Transverse colon (tissue), 4 donors: ENCODE measurements around the gene COPZ1. TPM values are rescaled to one million over a fixed set of nuclear protein-coding genes. Genes with fewer than 3 reads are reported as not detected.
"Not testable (repeated sequence)": the region's sequence is repeated elsewhere in the genome, so short reads cannot be mapped to it uniquely, and the experiment has no call there.

Experiments
- DNase-seq: peaks from one replicate; pipeline ENCODE4 v3.0.0-alpha.2; 2019
- H3K27ac ChIP-seq, 4 donors: fragments of 200-600 bp; sonication (generic); 2 replicates each; pipeline ENCODE4 v1.5.1; 2016 to 2018; ENCODE audit warnings: inconsistent platforms in 4 of 4
- H3K27me3 ChIP-seq: fragments of 200-600 bp; sonication (generic); 2 replicates; pipeline ENCODE4 v1.5.1; 2017; ENCODE audit warnings: inconsistent platforms
- H3K36me3 ChIP-seq, 4 donors: fragments of 200-600 bp; sonication (generic); 2 replicates each; pipeline ENCODE4 v1.5.1; 2017 to 2019; ENCODE audit warnings: inconsistent platforms in 4 of 4
- H3K4me1 ChIP-seq, 4 donors: fragments of 200-600 bp; sonication (generic); 2 replicates each; pipeline ENCODE4 v1.5.1; 2017 to 2020; ENCODE audit warnings: inconsistent platforms in 4 of 4
- H3K4me3 ChIP-seq, 4 donors: fragments of 200-600 bp; sonication (generic); 1 replicate in 1 of 4; 2 replicates in 3 of 4; pipeline versions ENCODE4 v1.5.1 to v1.6.1; 2017 to 2019; ENCODE audit warnings: inconsistent platforms in 4 of 4
- H3K9me3 ChIP-seq, 2 donors: fragments of 200-600 bp; sonication (generic); 2 replicates each; pipeline ENCODE4 v1.5.1; 2017 to 2019; ENCODE audit warnings: inconsistent platforms in 2 of 2
- EP300 ChIP-seq: sonication (generic); formaldehyde crosslinking; IDR thresholded peaks from one replicate; pipeline ENCODE4 v1.6.1; 2017; ENCODE audit warnings: antibody characterized with exemption, low read depth
- POLR2A ChIP-seq: fragments of 450-650 bp; IDR thresholded peaks from one replicate; pipeline ENCODE4 v1.6.1; 2016; ENCODE audit warnings: antibody characterized with exemption, mild to moderate bottlenecking, moderate library complexity
- POLR2AphosphoS5 ChIP-seq, 3 donors: sonication (generic); formaldehyde crosslinking; IDR thresholded peaks; one replicate each; pipeline ENCODE4 v1.6.1; 2016; ENCODE audit warnings: antibody characterized with exemption in 3 of 3
- WGBS, 2 donors: methylation state at CpG; one replicate each; pipeline ENCODE4 v1.1.5; 2018; ENCODE audit warnings: low coverage in 1 of 2; 5-methylcytosine and 5-hydroxymethylcytosine counted together
- in situ Hi-C, 4 donors: fragments of 200-750 bp; cut with MboI; loops; one replicate each; pipeline versions ENCODE4 v1.15.0 to v1.15.1; 2017; ENCODE audit warnings: low sequenced_read_pairs in 3 of 4, low pct_ligation_motif_present in 1 of 4, low pct_unique_long_range_greater_than_20kb in 1 of 4
- intact Hi-C: fragments of 100-400 bp; cut with DNase I; formaldehyde crosslinking; loops from one replicate; pipeline ENCODE4 v1.15.1; 2023; ENCODE audit warnings: low total_unique reads
- total RNA-seq, 4 donors: library from RNA; depleted of rRNA; stranded (reverse); fragments of >200 nt; gene quantifications; one replicate each; pipeline ENCODE4 v1.1.0, GENCODE V29; 2016
- TF ChIP-seq, protein P1 (sequence below), 5 experiments: fragments of 200-600 bp in 3 of 5; fragments of 450-650 bp in 2 of 5; sonication (generic) in 3 of 5; IDR thresholded peaks; 1 replicate in 2 of 5; 2 replicates in 3 of 5; pipeline ENCODE4 v1.5.1; 2016 to 2017; ENCODE audit warnings: antibody characterized with exemption in 5 of 5, inconsistent platforms in 3 of 5, mild to moderate bottlenecking in 2 of 5, moderate library complexity in 1 of 5

The COPZ1 gene
- total RNA-seq, 4 donors from 2014 or later: 25.8 to 79.6 (median 63.6) TPM

- peaks cover 7 to 22% (median 12%) of the 10 kb centered on the region in 4 donors for H3K4me1 ChIP-seq
- H3K4me3 ChIP-seq: no peak overlapping the region
- peaks cover 45% of the 10 kb centered on the region for H3K27me3 ChIP-seq
- H3K36me3 ChIP-seq: no peaks in the 10 kb centered on the region
- DNase-seq: no peak
- intact Hi-C loops (no loop called here), in situ Hi-C loops (no loop called here)
- no peaks in the 10 kb centered on the region for H3K9me3 ChIP-seq
- TF ChIP-seq, protein P1, sequence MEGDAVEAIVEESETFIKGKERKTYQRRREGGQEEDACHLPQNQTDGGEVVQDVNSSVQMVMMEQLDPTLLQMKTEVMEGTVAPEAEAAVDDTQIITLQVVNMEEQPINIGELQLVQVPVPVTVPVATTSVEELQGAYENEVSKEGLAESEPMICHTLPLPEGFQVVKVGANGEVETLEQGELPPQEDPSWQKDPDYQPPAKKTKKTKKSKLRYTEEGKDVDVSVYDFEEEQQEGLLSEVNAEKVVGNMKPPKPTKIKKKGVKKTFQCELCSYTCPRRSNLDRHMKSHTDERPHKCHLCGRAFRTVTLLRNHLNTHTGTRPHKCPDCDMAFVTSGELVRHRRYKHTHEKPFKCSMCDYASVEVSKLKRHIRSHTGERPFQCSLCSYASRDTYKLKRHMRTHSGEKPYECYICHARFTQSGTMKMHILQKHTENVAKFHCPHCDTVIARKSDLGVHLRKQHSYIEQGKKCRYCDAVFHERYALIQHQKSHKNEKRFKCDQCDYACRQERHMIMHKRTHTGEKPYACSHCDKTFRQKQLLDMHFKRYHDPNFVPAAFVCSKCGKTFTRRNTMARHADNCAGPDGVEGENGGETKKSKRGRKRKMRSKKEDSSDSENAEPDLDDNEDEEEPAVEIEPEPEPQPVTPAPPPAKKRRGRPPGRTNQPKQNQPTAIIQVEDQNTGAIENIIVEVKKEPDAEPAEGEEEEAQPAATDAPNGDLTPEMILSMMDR (IDR thresholded peaks at IDR 0.05): no peak
- TF ChIP-seq POLR2A: no peak
- TF ChIP-seq EP300: no peak
- TF ChIP-seq POLR2AphosphoS5 (IDR thresholded peaks at IDR 0.05): no peak
- H3K27ac ChIP-seq: no peak overlapping the region
Measured at GRCh38 chr12:54303640-54304039, 21.3 kb upstream of the COPZ1 start.

GRCh38 chr12:54304187-54304810 lies 20.6 kb upstream of the COPZ1 start:
- intact Hi-C loops (no loop called here), in situ Hi-C loops (no loop called here)
- H3K4me1 ChIP-seq: peaks cover 7 to 22% (median 12%) of the 10 kb centered on the region in 4 donors
- no peaks in the 10 kb centered on the region for H3K36me3 ChIP-seq
- H3K27ac ChIP-seq: no peak overlapping the region
- peak; percentile 69 for DNase-seq
- WGBS, 2 donors: 20 to 29% methylated on average over 2 to 12 of the region's 12 CpGs
- H3K27me3 ChIP-seq: peaks cover 39% of the 10 kb centered on the region
- H3K4me3 ChIP-seq: no peak overlapping the region
- no peak for TF ChIP-seq EP300
- TF ChIP-seq POLR2AphosphoS5 (IDR thresholded peaks at IDR 0.05): no peak
- TF ChIP-seq POLR2A: no peak
- TF ChIP-seq, protein P1 (IDR thresholded peaks at IDR 0.05): no peak
- no peaks in the 10 kb centered on the region for H3K9me3 ChIP-seq

GRCh38 chr12:54306925-54307741 lies 17.8 kb upstream of the COPZ1 start:
- no peaks in the 10 kb centered on the region for H3K9me3 ChIP-seq
- no peaks in the 10 kb centered on the region for H3K36me3 ChIP-seq
- TF ChIP-seq POLR2A (no peak), POLR2AphosphoS5 (IDR thresholded peaks at IDR 0.05) (peak in 1 of 3 donors; percentile 28), EP300 (no peak)
- TF ChIP-seq, protein P1 (IDR thresholded peaks at IDR 0.05): no peak
- H3K27ac ChIP-seq: peak overlapping the region in 1 of 4 donors; percentile 18
- intact Hi-C loops (no loop called here), in situ Hi-C loops (no loop called here)
- 44% methylated on average over 8 of the region's 8 CpGs; no CpG with 5 or more reads in 1 of the 2 donors for WGBS, 2 donors
- H3K4me1 ChIP-seq: peaks cover 0 to 10% (median 3%) of the 10 kb centered on the region in 4 donors
- DNase-seq: peak; percentile 95
- H3K27me3 ChIP-seq: peaks cover 13% of the 10 kb centered on the region
- no peak overlapping the region for H3K4me3 ChIP-seq

GRCh38 chr12:54311051-54311450 lies 13.9 kb upstream of the COPZ1 start:
- intact Hi-C loops: no loop called here
- H3K27me3 ChIP-seq: no peaks in the 10 kb centered on the region
- H3K9me3 ChIP-seq: no peaks in the 10 kb centered on the region
- no peak for DNase-seq
- WGBS, 2 donors: 54 to 64% methylated on average over 2 of the region's 2 CpGs
- H3K36me3 ChIP-seq: no peaks in the 10 kb centered on the region
- peaks cover 0 to 5% (median 0%) of the 10 kb centered on the region in 4 donors for H3K4me1 ChIP-seq
- no peak overlapping the region for H3K27ac ChIP-seq
- in situ Hi-C loops: no loop called here
- TF ChIP-seq POLR2AphosphoS5 (IDR thresholded peaks at IDR 0.05): no peak
- TF ChIP-seq POLR2A: no peak
- no peak for TF ChIP-seq EP300
- TF ChIP-seq, protein P1 (IDR thresholded peaks at IDR 0.05): no peak
- H3K4me3 ChIP-seq: no peak overlapping the region

DNA sequence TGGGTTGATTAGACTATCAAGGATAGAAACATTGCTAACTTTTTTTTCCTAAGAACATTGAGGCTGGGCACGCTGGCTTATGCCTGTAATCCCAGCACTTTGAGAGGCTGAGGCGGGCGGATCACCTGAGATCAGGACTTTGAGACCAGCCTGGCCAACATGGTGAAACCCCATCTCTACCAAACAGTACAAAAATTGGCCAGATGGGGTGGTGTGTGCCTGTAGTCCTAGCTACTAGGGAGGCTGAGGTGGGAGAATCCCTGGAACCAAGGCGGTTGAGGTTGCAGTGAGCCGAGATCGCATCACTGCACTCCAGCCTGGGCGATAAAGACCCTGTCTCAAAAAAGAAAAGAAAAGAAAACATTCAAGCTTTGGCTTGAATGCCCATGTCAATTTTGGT lies 12.6 kb upstream of the COPZ1 start:
- DNase-seq, H3K4me3 ChIP-seq, H3K36me3 ChIP-seq, H3K27me3 ChIP-seq, in situ Hi-C loops, H3K4me1 ChIP-seq, intact Hi-C loops, H3K9me3 ChIP-seq, H3K27ac ChIP-seq: not testable (repeated sequence)
- 89 to 96% methylated on average over 4 to 7 of the region's 7 CpGs for WGBS, 2 donors
